Astrocyte (in vitro differentiated cells and primary cell): ENCODE results near the gene CHCHD4. TPM values are rescaled to one million over a fixed set of nuclear protein-coding genes. Genes with fewer than 3 reads are reported as not detected.
"Not testable (repeated sequence)": the region's sequence is repeated elsewhere in the genome, so short reads cannot be mapped to it uniquely, and the experiment has no call there.

Experiments
- DNase-seq: peaks from one replicate; pipeline ENCODE4 v3.0.0-alpha.2; 2010; ENCODE audit warnings: low read depth
- FAIRE-seq: peaks from 2 replicates; lab custom pipeline; 2011; peaks lifted over from hg19 to GRCh38; lab: Jason Lieb, UNC
- H2AFZ ChIP-seq: 2 replicates; pipeline ENCODE4 v1.6.0; 2012; ENCODE audit warnings: low read depth, low read length, inconsistent platforms
- H3K27ac ChIP-seq: 2 replicates; pipeline ENCODE4 v1.5.1; 2011; ENCODE audit warnings: low read depth, low read length, inconsistent platforms
- H3K27me3 ChIP-seq: 2 replicates; pipeline ENCODE4 v1.6.0; 2011; ENCODE audit warnings: low read length, inconsistent platforms; ENCODE audit not compliant: insufficient read depth
- H3K36me3 ChIP-seq: 2 replicates; pipeline ENCODE4 v1.5.1; 2011; ENCODE audit warnings: low read length, inconsistent platforms; ENCODE audit not compliant: insufficient read depth
- H3K4me1 ChIP-seq: 2 replicates; pipeline ENCODE4 v1.5.1; 2011; ENCODE audit warnings: low read length, inconsistent platforms; ENCODE audit not compliant: insufficient read depth
- H3K4me2 ChIP-seq: 2 replicates; pipeline ENCODE4 v1.6.0; 2012; ENCODE audit warnings: low read length, inconsistent platforms
- H3K4me3 ChIP-seq: 2 replicates; pipeline ENCODE4 v1.5.1; 2011; ENCODE audit warnings: low read depth, mild to moderate bottlenecking, low read length, inconsistent platforms; ENCODE audit not compliant: insufficient read depth
- H3K79me2 ChIP-seq: 2 replicates; pipeline ENCODE4 v1.6.0; 2012; ENCODE audit warnings: mild to moderate bottlenecking, low read length, inconsistent platforms; ENCODE audit not compliant: insufficient read depth
- H3K9ac ChIP-seq: 2 replicates; pipeline ENCODE4 v1.6.0; 2012; ENCODE audit warnings: mild to moderate bottlenecking, low read length, inconsistent platforms
- H3K9me3 ChIP-seq: 2 replicates; pipeline ENCODE4 v1.5.1; 2012; ENCODE audit warnings: low read depth, mild to moderate bottlenecking, low read length, inconsistent platforms; ENCODE audit not compliant: insufficient read depth
- H4K20me1 ChIP-seq: 2 replicates; pipeline ENCODE4 v1.6.0; 2012; ENCODE audit warnings: low read length, inconsistent platforms; ENCODE audit not compliant: insufficient read depth
- H3K27ac Mint-ChIP-seq: one replicate; pipeline ENCODE4 v1.8.0; 2021; ENCODE audit warnings: mild to moderate bottlenecking, mixed read lengths; ENCODE audit not compliant: unreplicated experiment
- H3K27me3 Mint-ChIP-seq: one replicate; pipeline ENCODE4 v1.8.0; 2021; ENCODE audit warnings: low read depth, mixed read lengths; ENCODE audit not compliant: unreplicated experiment
- H3K36me3 Mint-ChIP-seq: one replicate; pipeline ENCODE4 v1.8.0; 2021; ENCODE audit warnings: low read depth, mixed read lengths; ENCODE audit not compliant: unreplicated experiment
- H3K4me1 Mint-ChIP-seq: one replicate; pipeline ENCODE4 v1.8.0; 2021; ENCODE audit warnings: low read depth, mixed read lengths; ENCODE audit not compliant: unreplicated experiment
- H3K4me3 Mint-ChIP-seq: one replicate; pipeline ENCODE4 v1.8.0; 2021; ENCODE audit warnings: mild to moderate bottlenecking, moderate library complexity, mixed read lengths; ENCODE audit not compliant: unreplicated experiment
- H3K9me3 Mint-ChIP-seq: one replicate; pipeline ENCODE4 v1.8.0; 2021; ENCODE audit warnings: mild to moderate bottlenecking, mixed read lengths; ENCODE audit not compliant: unreplicated experiment
- EZH2 ChIP-seq: IDR thresholded peaks from 2 replicates; pipeline ENCODE4 v1.6.1; 2012; ENCODE audit warnings: mild to moderate bottlenecking, low read length, inconsistent platforms; ENCODE audit not compliant: insufficient read depth
- total RNA-seq: library from RNA; stranded (reverse); gene quantifications from 2 replicates; pipeline ENCODE4 v1.2.1, GENCODE V29; 2021
- TF ChIP-seq, protein P1 (sequence below): IDR thresholded peaks from 2 replicates; pipeline ENCODE4 v1.5.1; 2011; ENCODE audit warnings: low read depth, mild to moderate bottlenecking, inconsistent platforms, low read length, moderate library complexity; ENCODE audit not compliant: insufficient read depth

Gene CHCHD4
- total RNA-seq, 1 donor from 2014 or later: 10.3 TPM

DNA sequence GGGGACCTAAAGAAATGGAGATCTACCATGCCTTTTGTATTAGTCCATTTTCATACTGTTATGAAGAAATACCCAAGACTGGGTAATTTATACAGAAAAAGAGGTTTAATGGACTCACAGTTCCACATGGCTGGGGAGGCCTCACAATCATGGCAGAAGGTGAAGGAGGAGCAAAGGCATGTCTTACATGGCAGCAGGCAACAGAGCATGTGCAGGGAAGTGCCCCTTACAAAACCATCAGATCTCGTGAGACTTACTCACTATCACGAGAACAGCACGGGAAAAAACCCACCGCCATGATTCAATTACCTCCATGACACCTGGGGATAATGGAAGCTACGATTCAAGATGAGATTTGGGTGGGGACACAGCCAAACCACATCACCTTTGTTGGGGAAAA is 37.2 kb downstream of the CHCHD4 start:
- H3K79me2 ChIP-seq, H3K9me3 ChIP-seq, H3K9ac ChIP-seq, FAIRE-seq, H3K9me3 Mint-ChIP-seq, H3K4me1 ChIP-seq, H3K4me3 ChIP-seq, H2AFZ ChIP-seq, H3K36me3 ChIP-seq, H3K4me2 ChIP-seq, H3K27me3 ChIP-seq, DNase-seq, H3K27me3 Mint-ChIP-seq, H3K36me3 Mint-ChIP-seq, H3K4me1 Mint-ChIP-seq, H3K4me3 Mint-ChIP-seq, H3K27ac Mint-ChIP-seq, H3K27ac ChIP-seq, H4K20me1 ChIP-seq: not testable (repeated sequence)

DNA sequence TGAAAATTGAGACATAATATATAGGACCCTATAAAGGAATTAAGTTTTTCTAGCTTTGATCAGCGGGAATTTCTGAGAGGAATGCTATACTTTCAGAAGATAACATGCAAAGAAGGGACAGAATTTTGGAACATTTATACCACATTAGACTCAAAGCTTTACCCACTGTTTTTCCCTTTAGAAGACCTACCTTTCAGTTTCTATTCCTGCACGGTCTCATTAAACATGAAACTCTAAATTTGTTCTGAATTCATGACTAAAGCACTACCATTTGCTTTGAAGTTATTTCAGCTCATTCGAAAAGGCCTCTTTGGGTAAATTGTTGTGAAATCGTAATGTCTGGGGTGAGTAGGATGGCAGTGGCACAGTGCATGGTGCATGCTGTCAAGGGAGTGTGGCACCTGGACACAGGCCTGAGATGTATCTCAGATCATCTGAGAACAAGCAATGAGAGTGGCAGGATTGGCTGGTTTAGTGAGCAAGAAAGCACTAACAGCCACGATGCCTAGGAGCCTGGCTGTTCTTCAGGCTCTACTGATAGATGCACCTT is 42.5 kb downstream of the CHCHD4 start:
- H3K4me3 Mint-ChIP-seq: no peak overlapping the region
- no peaks in the 10 kb centered on the region for H3K27me3 ChIP-seq
- no peaks in the 10 kb centered on the region for H3K9me3 Mint-ChIP-seq
- no peaks in the 10 kb centered on the region for H3K36me3 ChIP-seq
- H3K27ac Mint-ChIP-seq: no peak overlapping the region
- FAIRE-seq (no peak), DNase-seq (no peak)
- peaks cover 3% of the 10 kb centered on the region for H3K27me3 Mint-ChIP-seq
- no peak overlapping the region for H3K4me3 ChIP-seq
- no peak overlapping the region for H3K27ac ChIP-seq
- no peak overlapping the region for H3K9ac ChIP-seq
- no peaks in the 10 kb centered on the region for H4K20me1 ChIP-seq
- no peaks in the 10 kb centered on the region for H3K79me2 ChIP-seq
- no peaks in the 10 kb centered on the region for H3K9me3 ChIP-seq
- no peaks in the 10 kb centered on the region for H3K36me3 Mint-ChIP-seq
- TF ChIP-seq EZH2: no peak
- TF ChIP-seq, protein P1, sequence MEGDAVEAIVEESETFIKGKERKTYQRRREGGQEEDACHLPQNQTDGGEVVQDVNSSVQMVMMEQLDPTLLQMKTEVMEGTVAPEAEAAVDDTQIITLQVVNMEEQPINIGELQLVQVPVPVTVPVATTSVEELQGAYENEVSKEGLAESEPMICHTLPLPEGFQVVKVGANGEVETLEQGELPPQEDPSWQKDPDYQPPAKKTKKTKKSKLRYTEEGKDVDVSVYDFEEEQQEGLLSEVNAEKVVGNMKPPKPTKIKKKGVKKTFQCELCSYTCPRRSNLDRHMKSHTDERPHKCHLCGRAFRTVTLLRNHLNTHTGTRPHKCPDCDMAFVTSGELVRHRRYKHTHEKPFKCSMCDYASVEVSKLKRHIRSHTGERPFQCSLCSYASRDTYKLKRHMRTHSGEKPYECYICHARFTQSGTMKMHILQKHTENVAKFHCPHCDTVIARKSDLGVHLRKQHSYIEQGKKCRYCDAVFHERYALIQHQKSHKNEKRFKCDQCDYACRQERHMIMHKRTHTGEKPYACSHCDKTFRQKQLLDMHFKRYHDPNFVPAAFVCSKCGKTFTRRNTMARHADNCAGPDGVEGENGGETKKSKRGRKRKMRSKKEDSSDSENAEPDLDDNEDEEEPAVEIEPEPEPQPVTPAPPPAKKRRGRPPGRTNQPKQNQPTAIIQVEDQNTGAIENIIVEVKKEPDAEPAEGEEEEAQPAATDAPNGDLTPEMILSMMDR: no peak
- no peaks in the 10 kb centered on the region for H3K4me1 ChIP-seq
- no peaks in the 10 kb centered on the region for H3K4me1 Mint-ChIP-seq
- H2AFZ ChIP-seq: no peak overlapping the region
- no peak overlapping the region for H3K4me2 ChIP-seq

DNA sequence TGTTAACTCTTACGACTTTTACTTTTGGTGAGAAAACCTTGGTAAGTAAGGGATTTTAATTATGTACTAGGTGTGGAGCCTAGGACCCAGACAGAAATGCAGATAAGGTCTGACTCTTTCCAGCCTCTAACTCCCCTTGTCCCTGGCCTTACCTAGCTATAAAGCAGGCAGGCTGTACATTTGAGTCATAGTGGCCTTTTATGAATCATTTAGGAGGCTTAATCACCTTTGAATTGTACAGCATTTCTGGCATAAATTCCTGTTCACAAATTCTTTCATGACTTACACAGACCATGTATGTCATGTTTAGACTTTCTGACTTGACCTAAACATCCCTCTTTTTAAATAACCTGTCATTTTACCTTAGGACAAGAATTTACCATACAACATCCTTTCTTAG is 47.4 kb downstream of the CHCHD4 start:
- Histone ChIP-seq H3K9ac (no peak overlapping the region), H3K79me2 (no peaks in the 10 kb centered on the region), H3K36me3 (no peaks in the 10 kb centered on the region), H3K27me3 (no peaks in the 10 kb centered on the region), H3K27ac (no peak overlapping the region), H2AFZ (no peak overlapping the region), H4K20me1 (no peaks in the 10 kb centered on the region), H3K9me3 (no peaks in the 10 kb centered on the region), H3K4me2 (no peak overlapping the region), H3K4me3 (no peak overlapping the region), H3K4me1 (no peaks in the 10 kb centered on the region)
- Mint-ChIP-seq H3K36me3 (no peaks in the 10 kb centered on the region), H3K4me3 (no peak overlapping the region), H3K27ac (no peak overlapping the region), H3K4me1 (no peaks in the 10 kb centered on the region), H3K27me3 (peaks cover 5% of the 10 kb centered on the region), H3K9me3 (peaks cover 3% of the 10 kb centered on the region)
- no peak for TF ChIP-seq EZH2
- TF ChIP-seq, protein P1: no peak
- no peak for DNase-seq
- FAIRE-seq: no peak

DNA sequence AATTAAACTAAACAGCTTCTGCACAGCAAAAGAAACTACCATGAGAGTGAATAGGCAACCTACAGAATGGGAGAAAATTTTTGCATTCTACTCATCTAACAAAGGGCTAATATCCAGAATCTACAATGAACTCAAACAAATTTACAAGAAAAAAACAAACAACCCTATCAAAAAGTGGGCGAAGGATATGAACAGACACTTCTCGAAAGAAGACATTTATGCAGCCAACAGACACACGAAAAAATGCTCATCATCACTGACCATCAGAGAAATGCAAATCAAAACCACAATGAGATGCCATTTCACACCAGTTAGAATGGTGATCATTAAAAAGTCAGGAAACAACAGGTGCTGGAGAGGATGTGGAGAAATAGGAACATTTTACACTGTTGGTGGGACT is 49.4 kb downstream of the CHCHD4 start:
- H3K4me3 Mint-ChIP-seq, H3K27me3 Mint-ChIP-seq, H4K20me1 ChIP-seq, H3K9me3 ChIP-seq, H3K36me3 Mint-ChIP-seq, H3K36me3 ChIP-seq, H3K4me1 Mint-ChIP-seq, FAIRE-seq, H2AFZ ChIP-seq, H3K4me1 ChIP-seq, H3K9ac ChIP-seq, H3K27ac Mint-ChIP-seq, H3K27me3 ChIP-seq, H3K4me3 ChIP-seq, H3K79me2 ChIP-seq, H3K9me3 Mint-ChIP-seq, H3K4me2 ChIP-seq, H3K27ac ChIP-seq, DNase-seq: not testable (repeated sequence)
